Stimulated activated CD8-positive, alpha-beta memory T cell treated with anti-CD3 and anti-CD28 coated beads, Interleukin-7, amount 100 ng/mL, for 48 hours (primary cell): Measurements from ENCODE around the gene PTDSS2.
"Not testable (repeated sequence)": the region's sequence is repeated elsewhere in the genome, so short reads cannot be mapped to it uniquely, and the experiment has no call there.

ENCODE experiments used
- DNase-seq, 2 donors: peaks; one replicate each; pipeline ENCODE4 v3.0.0-alpha.2; 2020; ENCODE audit warnings: low read depth in 1 of 2; ENCODE audit errors: extremely low read depth in 1 of 2

PTDSS2 gene

DNA sequence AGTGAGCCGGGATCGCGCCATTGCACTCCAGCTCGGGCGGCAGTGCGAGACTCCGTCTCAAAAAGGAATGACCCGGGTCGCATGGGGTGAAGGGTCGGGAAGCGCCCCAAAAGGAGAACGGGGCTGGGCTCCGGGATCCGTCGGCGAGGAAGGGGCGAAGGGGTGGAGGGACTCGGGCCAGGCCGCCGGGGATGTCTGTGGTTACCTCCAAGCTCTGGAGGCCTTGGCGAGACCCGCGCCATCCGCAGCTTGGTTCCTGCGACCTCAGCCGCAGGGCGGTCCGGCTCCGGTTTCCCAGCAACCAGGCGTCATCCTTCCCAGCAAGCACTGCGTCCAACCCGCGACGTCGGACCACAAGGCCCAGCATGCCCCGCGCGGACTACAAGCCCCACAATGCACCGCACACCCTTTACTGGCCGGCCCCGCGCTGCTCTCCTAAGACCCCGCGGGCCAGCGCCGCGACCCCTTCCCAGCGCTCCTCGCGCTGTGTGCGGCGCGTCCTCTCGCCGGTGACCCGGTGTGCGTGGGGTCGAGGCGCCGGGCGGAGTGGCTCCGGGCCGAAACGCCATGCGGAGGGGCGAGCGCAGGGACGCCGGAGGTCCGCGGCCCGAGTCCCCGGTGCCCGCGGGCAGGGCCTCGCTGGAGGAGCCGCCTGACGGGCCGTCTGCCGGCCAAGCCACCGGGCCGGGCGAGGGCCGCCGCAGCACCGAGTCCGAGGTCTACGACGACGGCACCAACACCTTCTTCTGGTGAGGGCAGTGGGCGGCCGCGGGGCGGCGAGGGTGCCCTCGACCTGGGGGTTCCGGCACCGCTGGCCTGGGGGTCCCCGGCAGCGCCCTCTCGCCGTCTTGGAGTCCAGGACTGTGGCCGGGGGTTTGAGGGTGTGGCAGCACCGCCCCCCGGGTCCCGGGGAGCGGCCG is at the start of gene PTDSS2:
Gene PTDSS2, plus strand, starts transcription at position 391 of the 920 bp plus-strand sequence. Its CDS starts 177 bp downstream, at position 568.
- DNase-seq, result peak; percentile 88 to 96

GRCh38 chr11:401196-401595 is 48.9 kb upstream of the PTDSS2 start:
- DNase-seq, result not testable (repeated sequence)

GRCh38 chr11:403021-403760 is 46.9 kb upstream of the PTDSS2 start:
- DNase-seq, result no peak

DNA sequence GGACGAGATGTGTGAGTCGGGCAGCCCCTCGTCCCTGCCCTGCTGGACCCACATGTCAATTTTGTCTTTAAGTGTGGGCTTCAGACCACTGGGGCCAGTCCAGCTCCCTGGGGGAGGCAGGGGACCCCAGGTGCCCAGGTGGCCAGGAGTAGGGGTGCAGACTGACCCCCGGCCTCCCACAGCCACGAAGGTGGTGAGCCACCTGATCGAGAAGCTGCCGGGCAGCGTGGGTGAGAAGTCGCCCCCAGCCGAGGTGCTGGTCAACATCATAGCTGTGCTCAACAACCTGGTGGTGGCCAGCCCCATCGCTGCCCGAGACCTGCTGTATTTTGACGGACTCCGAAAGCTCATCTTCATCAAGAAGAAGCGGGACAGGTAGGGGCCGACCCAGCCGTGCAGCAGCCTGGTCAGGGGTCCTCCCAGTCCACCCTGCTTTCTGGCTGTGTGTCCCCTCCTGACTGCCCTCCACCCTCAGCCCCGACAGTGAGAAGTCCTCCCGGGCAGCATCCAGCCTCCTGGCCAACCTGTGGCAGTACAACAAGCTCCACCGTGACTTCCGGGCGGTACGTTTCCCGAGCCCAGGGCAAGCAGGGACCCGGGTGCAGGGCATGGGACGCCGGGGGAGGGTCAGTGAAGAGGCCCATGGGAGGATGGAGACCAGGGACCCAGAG is 46.2 kb upstream of the PTDSS2 start:
- no peak for DNase-seq

GRCh38 chr11:404551-405264 is 45.4 kb upstream of the PTDSS2 start:
- DNase-seq, result no peak

GRCh38 chr11:405323-405953 is 44.6 kb upstream of the PTDSS2 start:
- DNase-seq, result no peak

GRCh38 chr11:405954-406795 is 43.9 kb upstream of the PTDSS2 start:
- DNase-seq, result no peak

DNA sequence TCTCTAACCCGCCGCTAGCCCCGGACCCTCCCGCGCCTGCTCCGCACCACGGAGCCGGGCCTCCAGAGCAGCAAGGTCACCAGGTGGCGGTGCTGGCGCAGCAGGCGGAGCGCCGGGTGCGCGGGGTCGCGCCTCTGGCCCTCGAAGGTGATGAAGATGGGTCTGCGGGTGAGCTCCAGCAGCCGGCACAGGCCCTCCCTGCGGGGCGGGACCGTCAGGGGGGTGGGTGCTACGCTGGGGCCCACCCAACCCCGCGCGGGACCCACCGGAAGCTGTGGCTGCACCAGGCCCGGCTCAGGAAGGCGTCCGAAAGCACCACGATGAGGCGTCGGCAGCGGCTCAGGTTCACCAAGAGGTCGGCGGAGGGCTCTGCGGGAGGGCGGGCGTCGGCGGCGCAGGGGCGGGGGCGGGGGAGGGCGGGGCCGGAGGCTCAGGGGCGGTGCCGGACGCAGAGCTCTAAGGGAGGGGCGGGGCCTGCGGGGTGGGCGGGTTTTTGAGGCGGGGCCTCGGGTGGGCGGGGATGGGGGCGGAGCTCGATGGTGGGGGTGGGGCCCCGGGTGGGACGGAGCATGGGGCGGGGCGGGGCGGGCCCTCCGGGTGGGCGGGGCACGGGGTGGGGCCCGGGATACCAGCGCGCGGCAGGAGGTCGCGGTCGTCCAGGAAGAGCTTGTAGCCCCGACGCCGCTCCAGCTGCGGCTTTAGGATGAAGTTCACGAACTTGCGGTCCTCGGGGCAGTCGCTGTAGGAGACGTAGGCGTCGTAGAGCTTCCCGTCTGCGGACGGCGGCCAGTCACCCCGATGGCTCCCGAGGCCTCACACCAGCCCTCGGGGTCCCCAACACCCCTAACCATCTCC is 43.1 kb upstream of the PTDSS2 start:
- peak; percentile 86 to 92 for DNase-seq

DNA sequence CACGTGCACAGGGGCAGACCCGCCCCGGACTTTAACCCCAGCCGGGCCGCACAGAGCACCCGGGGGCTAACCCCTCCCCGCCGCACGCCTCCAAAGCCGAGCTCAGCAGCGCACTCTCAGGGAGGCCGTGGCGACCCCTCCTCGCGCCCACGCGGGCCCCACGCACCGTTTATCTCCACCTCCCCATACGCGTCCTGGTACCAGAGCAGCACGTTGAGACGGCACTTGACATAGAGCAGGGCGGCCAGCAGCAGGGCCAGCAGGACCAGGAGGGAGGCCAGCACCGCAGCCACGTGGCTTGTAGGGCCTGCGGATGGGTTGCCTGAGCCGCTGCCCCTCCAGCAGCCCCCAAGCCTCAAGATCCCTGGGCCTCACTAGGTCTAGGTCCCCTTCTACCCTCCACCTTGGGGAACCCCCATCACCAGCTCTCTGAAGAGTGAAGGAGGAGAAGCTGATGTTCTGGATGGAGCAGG is 42.4 kb upstream of the PTDSS2 start:
- no peak for DNase-seq

DNA sequence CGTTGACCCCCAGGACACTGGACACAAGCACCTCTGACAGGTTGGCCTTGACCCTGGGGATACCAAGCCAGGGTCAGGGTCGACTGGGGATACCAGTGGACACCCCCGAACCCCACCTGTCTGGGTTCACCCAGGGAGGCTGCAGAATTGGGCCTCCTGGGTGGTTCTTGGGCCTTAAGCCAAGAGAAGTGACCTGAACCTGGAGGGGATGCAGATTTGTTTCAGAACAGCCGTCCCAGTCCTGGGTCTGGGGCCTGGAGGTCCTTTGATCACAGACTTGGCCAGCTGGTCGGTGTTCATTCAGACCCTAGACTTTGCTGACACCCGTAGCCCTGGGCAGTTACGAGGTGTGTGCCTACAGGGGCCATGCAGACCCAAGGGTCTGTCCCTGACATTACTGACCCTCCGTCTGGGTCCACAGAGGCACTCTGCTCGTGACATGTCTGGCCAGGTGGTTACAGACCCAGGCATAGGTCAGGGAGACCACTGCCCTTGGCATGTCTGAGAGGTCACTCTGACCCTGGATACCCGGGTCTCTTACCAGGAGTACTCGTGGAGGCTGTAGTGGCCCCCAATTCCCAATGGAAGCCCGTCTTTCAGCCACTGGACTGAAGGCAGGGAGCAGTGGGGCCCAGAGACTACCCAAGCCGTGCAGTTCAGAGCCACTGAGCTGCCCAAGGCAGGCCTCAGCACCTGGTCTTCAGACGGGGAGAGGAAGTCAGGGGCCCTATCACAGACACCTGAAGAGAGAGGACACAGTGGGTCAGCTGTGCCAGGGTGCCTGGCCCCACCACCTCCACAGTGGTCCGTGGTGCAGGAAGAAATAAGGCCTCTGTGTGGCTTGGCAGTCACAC is 41.7 kb upstream of the PTDSS2 start:
- DNase-seq, result no peak

GRCh38 chr11:409008-409599 is 41.0 kb upstream of the PTDSS2 start:
- DNase-seq, result no peak

GRCh38 chr11:409600-410483 is 40.2 kb upstream of the PTDSS2 start:
- DNase-seq, result no peak

DNA sequence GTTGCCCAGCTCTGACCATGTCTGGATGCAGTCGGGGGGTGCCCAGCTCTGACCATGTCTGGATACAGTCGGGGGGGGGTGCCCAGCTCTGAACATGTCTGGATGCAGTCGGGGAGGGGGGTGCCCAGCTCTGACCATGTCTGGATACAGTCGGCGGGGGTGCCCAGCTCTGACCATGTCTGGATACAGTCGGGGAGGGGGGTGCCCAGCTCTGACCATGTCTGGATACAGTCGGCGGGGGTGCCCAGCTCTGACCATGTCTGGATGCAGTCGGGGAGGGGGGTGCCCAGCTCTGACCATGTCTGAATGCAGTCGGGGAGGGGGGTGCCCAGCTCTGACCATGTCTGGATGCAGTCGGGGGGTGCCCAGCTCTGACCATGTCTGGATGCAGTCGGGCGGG is 39.4 kb upstream of the PTDSS2 start:
- DNase-seq, result not testable (repeated sequence)

DNA sequence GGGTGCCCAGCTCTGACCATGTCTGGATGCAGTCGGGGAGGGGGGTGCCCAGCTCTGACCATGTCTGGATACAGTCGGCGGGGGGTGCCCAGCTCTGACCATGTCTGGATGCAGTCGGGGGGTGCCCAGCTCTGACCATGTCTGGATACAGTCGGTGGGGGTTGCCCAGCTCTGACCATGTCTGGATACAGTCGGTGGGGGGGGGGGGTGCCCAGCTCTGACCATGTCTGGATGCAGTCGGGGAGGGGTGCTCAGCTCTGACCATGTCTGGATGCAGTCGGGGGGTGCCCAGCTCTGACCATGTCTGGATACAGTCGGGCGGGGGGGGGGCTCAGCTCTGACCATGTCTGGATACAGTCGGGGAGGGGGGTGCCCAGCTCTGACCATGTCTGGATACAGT is 38.6 kb upstream of the PTDSS2 start:
- not testable (repeated sequence) for DNase-seq

DNA sequence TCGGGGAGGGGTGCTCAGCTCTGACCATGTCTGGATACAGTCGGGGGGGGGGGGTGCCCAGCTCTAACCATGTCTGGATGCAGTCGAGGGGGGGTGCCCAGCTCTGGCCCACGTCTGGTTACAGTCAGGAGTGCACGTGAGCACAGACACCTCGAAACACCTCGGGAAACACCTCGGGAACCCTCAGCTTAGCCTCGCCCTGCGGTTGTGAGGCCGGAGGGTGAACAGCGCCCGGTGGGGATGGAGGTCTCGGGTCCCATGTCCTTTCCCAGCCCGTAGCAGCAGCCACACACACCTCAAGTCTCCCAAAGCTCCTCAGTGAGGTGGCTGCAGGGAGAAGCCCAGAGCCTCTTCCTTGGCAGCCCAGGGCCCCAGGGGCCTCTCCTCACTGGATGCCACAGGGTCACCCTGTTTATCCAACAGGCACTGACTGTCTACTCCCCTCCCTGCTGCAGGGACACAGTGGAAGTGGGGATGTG is 37.4 kb upstream of the PTDSS2 start:
- DNase-seq, result no peak
